H1 (cell line): Measurements from ENCODE around the gene TAAR1. TPM values are rescaled to one million over a fixed set of nuclear protein-coding genes. Genes with fewer than 3 reads are reported as not detected.

Source experiments
- CTCF ChIA-PET: fragments of 300-600 bp; sonication (Branson Sonifier 250); formaldehyde crosslinking; loops from one replicate; lab custom pipeline; 2021; ENCODE audit not compliant: partially characterized antibody; lab: Charles Lee
- POLR2A ChIA-PET: fragments of 300-600 bp; sonication (Branson Sonifier 250); formaldehyde crosslinking; loops from one replicate; lab custom pipeline; 2021; ENCODE audit warnings: inconsistent platforms; ENCODE audit not compliant: partially characterized antibody; lab: Charles Lee
- DNase-seq, 2 experiments: peaks; one replicate each; pipeline versions ENCODE4 v3.0.0 to v3.0.0-alpha.2; 2010 to 2022; ENCODE audit warnings: low spot score in 2 of 2, low read depth in 1 of 2, mixed read lengths in 1 of 2
- FAIRE-seq: peaks from 2 replicates; lab custom pipeline; 2011; peaks lifted over from hg19 to GRCh38; lab: Jason Lieb, UNC
- H2AFZ ChIP-seq: 2 replicates; pipeline ENCODE4 v1.8.1; 2012; ENCODE audit warnings: low read length, inconsistent platforms
- H2AK5ac ChIP-seq: 2 replicates; pipeline ENCODE4 v1.6.1; 2013; ENCODE audit warnings: low read depth, low read length
- H2BK120ac ChIP-seq: replicated peaks from 2 replicates; pipeline ENCODE3; 2013; ENCODE audit warnings: low read depth, low read length, inconsistent platforms
- H2BK12ac ChIP-seq: 2 replicates; pipeline ENCODE4 v1.6.1; 2013; ENCODE audit warnings: low read depth, low read length
- H2BK15ac ChIP-seq: 2 replicates; pipeline ENCODE4 v1.6.1; 2013; ENCODE audit warnings: low read length
- H2BK20ac ChIP-seq: 2 replicates; pipeline ENCODE4 v1.6.1; 2013; ENCODE audit warnings: low read length
- H2BK5ac ChIP-seq: 2 replicates; pipeline ENCODE4 v1.6.1; 2013; ENCODE audit warnings: low read depth, low read length
- H3K14ac ChIP-seq: 2 replicates; pipeline ENCODE4 v1.6.1; 2013; ENCODE audit warnings: inconsistent platforms; ENCODE audit not compliant: insufficient read length
- H3K18ac ChIP-seq: 2 replicates; pipeline ENCODE4 v1.6.1; 2013; ENCODE audit warnings: low read length; ENCODE audit errors: extremely low read depth
- H3K23ac ChIP-seq: 2 replicates; pipeline ENCODE4 v1.6.1; 2013; ENCODE audit warnings: inconsistent platforms; ENCODE audit not compliant: insufficient read length
- H3K23me2 ChIP-seq: 2 replicates; pipeline ENCODE4 v1.6.1; 2013; ENCODE audit warnings: low read depth, low read length
- H3K27ac ChIP-seq: 2 replicates; pipeline ENCODE4 v1.6.1; 2011; ENCODE audit warnings: low read depth, low read length, inconsistent platforms
- H3K27me3 ChIP-seq, 4 experiments: replicated peaks in 1 of 4; 1 replicate in 1 of 4; 2 replicates in 3 of 4; pipeline versions ENCODE4 v1.6.1 to v1.8.1; 2011 to 2013; ENCODE audit warnings: low read length in 3 of 4, mild to moderate bottlenecking in 3 of 4, inconsistent platforms in 2 of 4, mixed read lengths in 2 of 4, moderate library complexity in 1 of 4; ENCODE audit not compliant: control insufficient read depth in 3 of 4, insufficient read depth in 3 of 4; ENCODE audit errors: extremely low read depth in 1 of 4
- H3K36me3 ChIP-seq, 4 experiments: 2 replicates each; pipeline versions ENCODE4 v1.6.1 to v1.8.1; 2011 to 2013; ENCODE audit warnings: mild to moderate bottlenecking in 4 of 4, low read length in 3 of 4, moderate library complexity in 2 of 4, control low read depth in 1 of 4, inconsistent platforms in 1 of 4; ENCODE audit not compliant: insufficient read depth in 4 of 4, control insufficient read depth in 2 of 4
- H3K4ac ChIP-seq: replicated peaks from 2 replicates; pipeline ENCODE3; 2013; ENCODE audit warnings: low read length, low read depth, mixed read lengths, inconsistent platforms; ENCODE audit not compliant: insufficient read length
- H3K4me1 ChIP-seq, 4 experiments: replicated peaks in 1 of 4; 1 replicate in 1 of 4; 2 replicates in 3 of 4; pipeline versions ENCODE4 v1.6.1 to v1.8.1; 2011 to 2013; ENCODE audit warnings: low read length in 3 of 4, inconsistent platforms in 2 of 4, mixed read lengths in 1 of 4; ENCODE audit not compliant: insufficient read depth in 4 of 4, control insufficient read depth in 3 of 4
- H3K4me2 ChIP-seq, 2 experiments: 2 replicates each; pipeline versions ENCODE4 v1.6.1 to v1.8.1; 2011 to 2013; ENCODE audit warnings: low read depth in 2 of 2, low read length in 2 of 2, control low read depth in 1 of 2, inconsistent platforms in 1 of 2, mild to moderate bottlenecking in 1 of 2; ENCODE audit not compliant: insufficient read depth in 1 of 2
- H3K4me3 ChIP-seq, 4 experiments: fragments of 200-600, 300-600 bp in 1 of 4; sonication (generic), shearing (Covaris generic), sonication (Bioruptor Twin) in 1 of 4; 2 replicates each; pipeline versions ENCODE4 v1.5.1 to v1.8.1; 2011 to 2016; ENCODE audit warnings: low read length in 4 of 4, low read depth in 3 of 4, control low read depth in 2 of 4, inconsistent platforms in 2 of 4, mild to moderate bottlenecking in 2 of 4, mixed read lengths in 1 of 4, moderate library complexity in 1 of 4; ENCODE audit not compliant: insufficient read depth in 2 of 4; ENCODE audit errors: extremely low read depth in 1 of 4
- H3K56ac ChIP-seq: replicated peaks from 2 replicates; pipeline ENCODE3; 2013; ENCODE audit warnings: low read depth, mild to moderate bottlenecking, mixed read lengths, low read length, inconsistent platforms; ENCODE audit not compliant: insufficient read length
- H3K79me1 ChIP-seq: 2 replicates; pipeline ENCODE4 v1.6.1; 2013; ENCODE audit warnings: low read depth, low read length, control low read depth
- H3K79me2 ChIP-seq, 2 experiments: 2 replicates each; pipeline versions ENCODE4 v1.6.1 to v1.8.1; 2012 to 2013; ENCODE audit warnings: low read length in 2 of 2, mild to moderate bottlenecking in 2 of 2, inconsistent platforms in 1 of 2; ENCODE audit not compliant: insufficient read depth in 2 of 2, control insufficient read depth in 1 of 2
- H3K9ac ChIP-seq, 4 experiments: replicated peaks in 1 of 4; 1 replicate in 1 of 4; 2 replicates in 3 of 4; pipeline versions ENCODE4 v1.6.1 to v1.8.1; 2011 to 2013; ENCODE audit warnings: low read depth in 3 of 4, low read length in 3 of 4, control low read depth in 2 of 4, mild to moderate bottlenecking in 2 of 4, moderate library complexity in 2 of 4, inconsistent platforms in 1 of 4; ENCODE audit errors: extremely low read depth in 1 of 4
- H3K9me3 ChIP-seq, 2 experiments: 2 replicates each; pipeline versions ENCODE4 v1.6.1 to v1.8.1; 2012 to 2013; ENCODE audit warnings: mild to moderate bottlenecking in 2 of 2, moderate library complexity in 2 of 2, control low read depth in 1 of 2, inconsistent platforms in 1 of 2, low read depth in 1 of 2, low read length in 1 of 2, mixed read lengths in 1 of 2; ENCODE audit not compliant: insufficient read depth in 2 of 2
- H4K20me1 ChIP-seq, 2 experiments: replicated peaks in 1 of 2; 2 replicates each; pipeline versions ENCODE3 to v1.8.1; 2011 to 2013; ENCODE audit warnings: inconsistent platforms in 2 of 2, low read length in 2 of 2, mild to moderate bottlenecking in 1 of 2; ENCODE audit not compliant: insufficient read depth in 2 of 2, control insufficient read depth in 1 of 2
- H4K5ac ChIP-seq: 2 replicates; pipeline ENCODE4 v1.6.1; 2013; ENCODE audit warnings: low read length, low read depth, mixed read lengths, inconsistent platforms; ENCODE audit not compliant: insufficient read length
- H4K8ac ChIP-seq: 2 replicates; pipeline ENCODE4 v1.8.0; 2013; ENCODE audit warnings: mild to moderate bottlenecking, moderate library complexity, low read length, inconsistent platforms; ENCODE audit not compliant: insufficient read depth; ENCODE audit errors: extremely low read depth
- H4K91ac ChIP-seq: replicated peaks from 2 replicates; pipeline ENCODE3; 2013; ENCODE audit warnings: low read length, mixed read lengths, inconsistent platforms; ENCODE audit not compliant: insufficient read length
- BRCA1 ChIP-seq: IDR thresholded peaks from 2 replicates; pipeline ENCODE4 v1.6.1; 2012; ENCODE audit warnings: low read depth, low read length, improper control_type of control experiment
- CTBP2 ChIP-seq: IDR thresholded peaks from 2 replicates; pipeline ENCODE4 v1.7.0; 2011; ENCODE audit warnings: borderline replicate concordance, mild to moderate bottlenecking, moderate library complexity, mixed read lengths, low read length; ENCODE audit not compliant: insufficient read depth, insufficient read length
- KDM4A ChIP-seq: IDR thresholded peaks from one replicate; pipeline ENCODE4 v1.7.1; 2012; ENCODE audit warnings: low read depth, mild to moderate bottlenecking, moderate library complexity, low read length, inconsistent platforms; ENCODE audit not compliant: severe bottlenecking
- KDM5A ChIP-seq: fragments of 200-600 bp; IDR thresholded peaks from 2 replicates; pipeline ENCODE4 v1.7.1; 2012; ENCODE audit warnings: mild to moderate bottlenecking, low read length, inconsistent platforms, mixed read lengths
- NRF1 ChIP-seq: IDR thresholded peaks from 2 replicates; pipeline ENCODE4 v1.6.1; 2011; ENCODE audit warnings: mild to moderate bottlenecking, low read depth, low read length, improper control_type of control experiment
- SAP30 ChIP-seq: fragments of 300-600 bp; sonication (generic); IDR thresholded peaks from 2 replicates; pipeline ENCODE4 v1.7.1; 2012; ENCODE audit warnings: low read length, moderate library complexity, mild to moderate bottlenecking, inconsistent platforms; ENCODE audit not compliant: insufficient read depth, insufficient replicate concordance
- SP2 ChIP-seq: IDR thresholded peaks from 2 replicates; pipeline ENCODE4 v1.6.1; 2012; ENCODE audit warnings: mild to moderate bottlenecking, low read length, inconsistent platforms
- SRF ChIP-seq: IDR thresholded peaks from 2 replicates; pipeline ENCODE4 v1.6.1; 2011; ENCODE audit warnings: mild to moderate bottlenecking, low read depth, low read length, moderate library complexity
- SUZ12 ChIP-seq: fragments of 200-600 bp; sonication (generic); IDR thresholded peaks from 2 replicates; pipeline ENCODE4 v1.6.1; 2012; ENCODE audit warnings: mild to moderate bottlenecking, inconsistent platforms, low read length, moderate library complexity, mixed read lengths
- WGBS, 2 experiments: shearing (Covaris generic) in 1 of 2; methylation state at CpG; one replicate each; pipeline versions ENCODE4 v1.1.6 to v1.1.7; 2013 to 2015; ENCODE audit warnings: low lambda C conversion rate in 2 of 2, mixed read lengths in 2 of 2, inconsistent platforms in 1 of 2, low coverage in 1 of 2, missing lambda C conversion rate in 1 of 2; ENCODE audit not compliant: insufficient replicate concordance in 2 of 2, insufficient coverage in 1 of 2, insufficient read length in 1 of 2; ENCODE audit errors: extremely low coverage in 1 of 2, missing lambda C conversion rate in 1 of 2; 5-methylcytosine and 5-hydroxymethylcytosine counted together
- polyA plus RNA-seq, 7 experiments: library from polyadenylated mRNA; depleted of rRNA in 3 of 7; stranded (reverse) in 5 of 7; unstranded in 2 of 7; fragments of >200 nt in 5 of 7; fragments of 200-250 nt in 2 of 7; gene quantifications; 1 replicate in 5 of 7; 2 replicates in 1 of 7; 4 replicates in 1 of 7; pipeline versions ENCODE4 v1.2.1 to v1.2.3, GENCODE V29; 2011 to 2013; ENCODE audit warnings: missing spikeins in 2 of 7, mixed read lengths in 2 of 7
- total RNA-seq: library from RNA; stranded (reverse); fragmentation: NEBNext Ultra II Directional; extraction: Animal tissue kit (Norgen Biotek cat#: 25700); gene quantifications from 2 replicates; pipeline ENCODE4 v1.2.1, GENCODE V29; 2021
- TF ChIP-seq, protein P1 (sequence below): IDR thresholded peaks from 2 replicates; pipeline ENCODE4 v1.6.1; 2012; ENCODE audit warnings: inconsistent platforms

TAAR1 gene
- total and polyA plus RNA-seq, 2 of the 8 experiments (the other 6 are each of a cell fraction or from before 2014, with no cell fraction given): not detected

GRCh38 chr6:132683543-132683942 is 24.6 kb upstream of the TAAR1 start:
- Histone ChIP-seq H4K5ac (no peak overlapping the region), H3K4ac (no peak overlapping the region), H3K79me1 (no peaks in the 10 kb centered on the region), H3K23me2 (no peaks in the 10 kb centered on the region), H3K27ac (no peak overlapping the region), H4K91ac (no peak overlapping the region), H3K27me3 (no peaks in the 10 kb centered on the region), H3K14ac (no peak overlapping the region), H3K56ac (no peak overlapping the region), H3K18ac (no peak overlapping the region), H4K8ac (no peak overlapping the region), H3K79me2 (no peaks in the 10 kb centered on the region), H3K4me3 (no peak overlapping the region), H2AFZ (peak overlapping the region; percentile 34; the same call in 1 of the 2 replicates), H4K20me1 (no peaks in the 10 kb centered on the region), H3K4me1 (no peaks in the 10 kb centered on the region), H3K23ac (no peak overlapping the region), H3K9ac (no peak overlapping the region), H3K4me2 (no peak overlapping the region), H3K9me3 (no peaks in the 10 kb centered on the region), H3K36me3 (no peaks in the 10 kb centered on the region), H2BK20ac (no peak overlapping the region), H2BK15ac (no peak overlapping the region), H2BK5ac (no peak overlapping the region), H2BK12ac (no peak overlapping the region), H2BK120ac (no peak overlapping the region), H2AK5ac (no peak overlapping the region)
- 85% methylated on average over 6 of the region's 6 CpGs; no CpG with 5 or more reads in 1 of the 2 experiments for WGBS, 2 experiments
- ChIA-PET POLR2A (no interaction called here), CTCF (interaction anchor here (1.5 to 2.0 kb wide), 2 partner anchors 14 to 32 kb away, joined by 5 to 15 read pairs; no protein-coding TSS in a partner anchor)
- DNase-seq (no peak), FAIRE-seq (no peak)
- TF ChIP-seq, protein P1, sequence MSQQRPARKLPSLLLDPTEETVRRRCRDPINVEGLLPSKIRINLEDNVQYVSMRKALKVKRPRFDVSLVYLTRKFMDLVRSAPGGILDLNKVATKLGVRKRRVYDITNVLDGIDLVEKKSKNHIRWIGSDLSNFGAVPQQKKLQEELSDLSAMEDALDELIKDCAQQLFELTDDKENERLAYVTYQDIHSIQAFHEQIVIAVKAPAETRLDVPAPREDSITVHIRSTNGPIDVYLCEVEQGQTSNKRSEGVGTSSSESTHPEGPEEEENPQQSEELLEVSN: no peak
- TF ChIP-seq SUZ12 (no peak), BRCA1 (no peak), SP2 (no peak), KDM5A (no peak), KDM4A (no peak), SAP30 (no peak), NRF1 (no peak), SRF (no peak), CTBP2 (no peak)
